H1 (cell line): ENCODE results near the gene CHCHD3. TPM values are rescaled to one million over a fixed set of nuclear protein-coding genes. Genes with fewer than 3 reads are reported as not detected.

Experiments used
- CTCF ChIA-PET: fragments of 300-600 bp; sonication (Branson Sonifier 250); formaldehyde crosslinking; loops from one replicate; lab custom pipeline; 2021; ENCODE audit not compliant: partially characterized antibody; lab: Charles Lee
- POLR2A ChIA-PET: fragments of 300-600 bp; sonication (Branson Sonifier 250); formaldehyde crosslinking; loops from one replicate; lab custom pipeline; 2021; ENCODE audit warnings: inconsistent platforms; ENCODE audit not compliant: partially characterized antibody; lab: Charles Lee
- DNase-seq, 2 experiments: peaks; one replicate each; pipeline versions ENCODE4 v3.0.0 to v3.0.0-alpha.2; 2010 to 2022; ENCODE audit warnings: low spot score in 2 of 2, low read depth in 1 of 2, mixed read lengths in 1 of 2
- FAIRE-seq: peaks from 2 replicates; lab custom pipeline; 2011; peaks lifted over from hg19 to GRCh38; lab: Jason Lieb, UNC
- H2AFZ ChIP-seq: 2 replicates; pipeline ENCODE4 v1.8.1; 2012; ENCODE audit warnings: low read length, inconsistent platforms
- H2AK5ac ChIP-seq: 2 replicates; pipeline ENCODE4 v1.6.1; 2013; ENCODE audit warnings: low read depth, low read length
- H2BK120ac ChIP-seq: replicated peaks from 2 replicates; pipeline ENCODE3; 2013; ENCODE audit warnings: low read depth, low read length, inconsistent platforms
- H2BK12ac ChIP-seq: 2 replicates; pipeline ENCODE4 v1.6.1; 2013; ENCODE audit warnings: low read depth, low read length
- H2BK15ac ChIP-seq: 2 replicates; pipeline ENCODE4 v1.6.1; 2013; ENCODE audit warnings: low read length
- H2BK20ac ChIP-seq: 2 replicates; pipeline ENCODE4 v1.6.1; 2013; ENCODE audit warnings: low read length
- H2BK5ac ChIP-seq: 2 replicates; pipeline ENCODE4 v1.6.1; 2013; ENCODE audit warnings: low read depth, low read length
- H3K14ac ChIP-seq: 2 replicates; pipeline ENCODE4 v1.6.1; 2013; ENCODE audit warnings: inconsistent platforms; ENCODE audit not compliant: insufficient read length
- H3K18ac ChIP-seq: 2 replicates; pipeline ENCODE4 v1.6.1; 2013; ENCODE audit warnings: low read length; ENCODE audit errors: extremely low read depth
- H3K23ac ChIP-seq: 2 replicates; pipeline ENCODE4 v1.6.1; 2013; ENCODE audit warnings: inconsistent platforms; ENCODE audit not compliant: insufficient read length
- H3K23me2 ChIP-seq: 2 replicates; pipeline ENCODE4 v1.6.1; 2013; ENCODE audit warnings: low read depth, low read length
- H3K27ac ChIP-seq: 2 replicates; pipeline ENCODE4 v1.6.1; 2011; ENCODE audit warnings: low read depth, low read length, inconsistent platforms
- H3K27me3 ChIP-seq, 4 experiments: replicated peaks in 1 of 4; 1 replicate in 1 of 4; 2 replicates in 3 of 4; pipeline versions ENCODE4 v1.6.1 to v1.8.1; 2011 to 2013; ENCODE audit warnings: low read length in 3 of 4, mild to moderate bottlenecking in 3 of 4, inconsistent platforms in 2 of 4, mixed read lengths in 2 of 4, moderate library complexity in 1 of 4; ENCODE audit not compliant: control insufficient read depth in 3 of 4, insufficient read depth in 3 of 4; ENCODE audit errors: extremely low read depth in 1 of 4
- H3K36me3 ChIP-seq, 4 experiments: 2 replicates each; pipeline versions ENCODE4 v1.6.1 to v1.8.1; 2011 to 2013; ENCODE audit warnings: mild to moderate bottlenecking in 4 of 4, low read length in 3 of 4, moderate library complexity in 2 of 4, control low read depth in 1 of 4, inconsistent platforms in 1 of 4; ENCODE audit not compliant: insufficient read depth in 4 of 4, control insufficient read depth in 2 of 4
- H3K4ac ChIP-seq: replicated peaks from 2 replicates; pipeline ENCODE3; 2013; ENCODE audit warnings: low read length, low read depth, mixed read lengths, inconsistent platforms; ENCODE audit not compliant: insufficient read length
- H3K4me1 ChIP-seq, 4 experiments: replicated peaks in 1 of 4; 1 replicate in 1 of 4; 2 replicates in 3 of 4; pipeline versions ENCODE4 v1.6.1 to v1.8.1; 2011 to 2013; ENCODE audit warnings: low read length in 3 of 4, inconsistent platforms in 2 of 4, mixed read lengths in 1 of 4; ENCODE audit not compliant: insufficient read depth in 4 of 4, control insufficient read depth in 3 of 4
- H3K4me2 ChIP-seq, 2 experiments: 2 replicates each; pipeline versions ENCODE4 v1.6.1 to v1.8.1; 2011 to 2013; ENCODE audit warnings: low read depth in 2 of 2, low read length in 2 of 2, control low read depth in 1 of 2, inconsistent platforms in 1 of 2, mild to moderate bottlenecking in 1 of 2; ENCODE audit not compliant: insufficient read depth in 1 of 2
- H3K4me3 ChIP-seq, 4 experiments: fragments of 200-600, 300-600 bp in 1 of 4; sonication (generic), shearing (Covaris generic), sonication (Bioruptor Twin) in 1 of 4; 2 replicates each; pipeline versions ENCODE4 v1.5.1 to v1.8.1; 2011 to 2016; ENCODE audit warnings: low read length in 4 of 4, low read depth in 3 of 4, control low read depth in 2 of 4, inconsistent platforms in 2 of 4, mild to moderate bottlenecking in 2 of 4, mixed read lengths in 1 of 4, moderate library complexity in 1 of 4; ENCODE audit not compliant: insufficient read depth in 2 of 4; ENCODE audit errors: extremely low read depth in 1 of 4
- H3K56ac ChIP-seq: replicated peaks from 2 replicates; pipeline ENCODE3; 2013; ENCODE audit warnings: low read depth, mild to moderate bottlenecking, mixed read lengths, low read length, inconsistent platforms; ENCODE audit not compliant: insufficient read length
- H3K79me1 ChIP-seq: 2 replicates; pipeline ENCODE4 v1.6.1; 2013; ENCODE audit warnings: low read depth, low read length, control low read depth
- H3K79me2 ChIP-seq, 2 experiments: 2 replicates each; pipeline versions ENCODE4 v1.6.1 to v1.8.1; 2012 to 2013; ENCODE audit warnings: low read length in 2 of 2, mild to moderate bottlenecking in 2 of 2, inconsistent platforms in 1 of 2; ENCODE audit not compliant: insufficient read depth in 2 of 2, control insufficient read depth in 1 of 2
- H3K9ac ChIP-seq, 4 experiments: replicated peaks in 1 of 4; 1 replicate in 1 of 4; 2 replicates in 3 of 4; pipeline versions ENCODE4 v1.6.1 to v1.8.1; 2011 to 2013; ENCODE audit warnings: low read depth in 3 of 4, low read length in 3 of 4, control low read depth in 2 of 4, mild to moderate bottlenecking in 2 of 4, moderate library complexity in 2 of 4, inconsistent platforms in 1 of 4; ENCODE audit errors: extremely low read depth in 1 of 4
- H3K9me3 ChIP-seq, 2 experiments: 2 replicates each; pipeline versions ENCODE4 v1.6.1 to v1.8.1; 2012 to 2013; ENCODE audit warnings: mild to moderate bottlenecking in 2 of 2, moderate library complexity in 2 of 2, control low read depth in 1 of 2, inconsistent platforms in 1 of 2, low read depth in 1 of 2, low read length in 1 of 2, mixed read lengths in 1 of 2; ENCODE audit not compliant: insufficient read depth in 2 of 2
- H4K20me1 ChIP-seq, 2 experiments: replicated peaks in 1 of 2; 2 replicates each; pipeline versions ENCODE3 to v1.8.1; 2011 to 2013; ENCODE audit warnings: inconsistent platforms in 2 of 2, low read length in 2 of 2, mild to moderate bottlenecking in 1 of 2; ENCODE audit not compliant: insufficient read depth in 2 of 2, control insufficient read depth in 1 of 2
- H4K5ac ChIP-seq: 2 replicates; pipeline ENCODE4 v1.6.1; 2013; ENCODE audit warnings: low read length, low read depth, mixed read lengths, inconsistent platforms; ENCODE audit not compliant: insufficient read length
- H4K8ac ChIP-seq: 2 replicates; pipeline ENCODE4 v1.8.0; 2013; ENCODE audit warnings: mild to moderate bottlenecking, moderate library complexity, low read length, inconsistent platforms; ENCODE audit not compliant: insufficient read depth; ENCODE audit errors: extremely low read depth
- H4K91ac ChIP-seq: replicated peaks from 2 replicates; pipeline ENCODE3; 2013; ENCODE audit warnings: low read length, mixed read lengths, inconsistent platforms; ENCODE audit not compliant: insufficient read length
- CTBP2 ChIP-seq: IDR thresholded peaks from 2 replicates; pipeline ENCODE4 v1.7.0; 2011; ENCODE audit warnings: borderline replicate concordance, mild to moderate bottlenecking, moderate library complexity, mixed read lengths, low read length; ENCODE audit not compliant: insufficient read depth, insufficient read length
- GABPA ChIP-seq: IDR thresholded peaks from 2 replicates; pipeline ENCODE4 v1.6.1; 2011; ENCODE audit warnings: mild to moderate bottlenecking, low read length, moderate library complexity, borderline replicate concordance; ENCODE audit not compliant: insufficient read depth
- KDM1A ChIP-seq: fragments of 200-600, 300-600 bp; sonication (generic); IDR thresholded peaks from 2 replicates; pipeline ENCODE4 v1.7.1; 2016; ENCODE audit warnings: mild to moderate bottlenecking, low read length, borderline replicate concordance
- PHF8 ChIP-seq: fragments of 200-600 bp; sonication (generic); conservative IDR thresholded peaks from 2 replicates; pipeline ENCODE4 v1.7.1; 2012; ENCODE audit warnings: low read depth, mild to moderate bottlenecking, inconsistent platforms, low read length, moderate library complexity
- POLR2A ChIP-seq, 2 experiments: IDR thresholded peaks; 1 replicate in 1 of 2; 2 replicates in 1 of 2; pipeline ENCODE4 v1.6.1; 2011; ENCODE audit warnings: low read depth in 2 of 2, low read length in 2 of 2, mild to moderate bottlenecking in 2 of 2; ENCODE audit errors: control extremely low read depth in 1 of 2
- POU5F1 ChIP-seq: IDR thresholded peaks from 2 replicates; pipeline ENCODE4 v1.6.1; 2011; ENCODE audit warnings: low read depth, mild to moderate bottlenecking, low read length, moderate library complexity
- RAD21 ChIP-seq, 2 experiments: IDR thresholded peaks in 1 of 2; conservative IDR thresholded peaks in 1 of 2; 2 replicates each; pipeline ENCODE4 v1.6.1; 2011; ENCODE audit warnings: low read depth in 2 of 2, low read length in 2 of 2, improper control_type of control experiment in 1 of 2, inconsistent platforms in 1 of 2, mild to moderate bottlenecking in 1 of 2, moderate library complexity in 1 of 2
- RXRA ChIP-seq: IDR thresholded peaks from 2 replicates; pipeline ENCODE4 v1.6.1; 2011; ENCODE audit warnings: low read depth, mild to moderate bottlenecking, low read length, moderate library complexity; ENCODE audit not compliant: insufficient read depth
- SIRT6 ChIP-seq: IDR thresholded peaks from one replicate; pipeline ENCODE4 v1.7.1; 2012; ENCODE audit warnings: low read length, inconsistent platforms
- TAF1 ChIP-seq: IDR thresholded peaks from 2 replicates; pipeline ENCODE4 v1.6.1; 2011; ENCODE audit warnings: mild to moderate bottlenecking, low read depth, low read length
- ZNF274 ChIP-seq: IDR thresholded peaks from 2 replicates; pipeline ENCODE4 v1.7.0; 2012; ENCODE audit warnings: low read length, borderline replicate concordance; ENCODE audit errors: extremely low read depth
- WGBS, 2 experiments: shearing (Covaris generic) in 1 of 2; methylation state at CpG; one replicate each; pipeline versions ENCODE4 v1.1.6 to v1.1.7; 2013 to 2015; ENCODE audit warnings: low lambda C conversion rate in 2 of 2, mixed read lengths in 2 of 2, inconsistent platforms in 1 of 2, low coverage in 1 of 2, missing lambda C conversion rate in 1 of 2; ENCODE audit not compliant: insufficient replicate concordance in 2 of 2, insufficient coverage in 1 of 2, insufficient read length in 1 of 2; ENCODE audit errors: extremely low coverage in 1 of 2, missing lambda C conversion rate in 1 of 2; 5-methylcytosine and 5-hydroxymethylcytosine counted together
- polyA plus RNA-seq, 7 experiments: library from polyadenylated mRNA; depleted of rRNA in 3 of 7; stranded (reverse) in 5 of 7; unstranded in 2 of 7; fragments of >200 nt in 5 of 7; fragments of 200-250 nt in 2 of 7; gene quantifications; 1 replicate in 5 of 7; 2 replicates in 1 of 7; 4 replicates in 1 of 7; pipeline versions ENCODE4 v1.2.1 to v1.2.3, GENCODE V29; 2011 to 2013; ENCODE audit warnings: missing spikeins in 2 of 7, mixed read lengths in 2 of 7
- total RNA-seq: library from RNA; stranded (reverse); fragmentation: NEBNext Ultra II Directional; extraction: Animal tissue kit (Norgen Biotek cat#: 25700); gene quantifications from 2 replicates; pipeline ENCODE4 v1.2.1, GENCODE V29; 2021
- TF ChIP-seq, protein P1 (sequence below), 3 experiments: IDR thresholded peaks; 1 replicate in 2 of 3; 2 replicates in 1 of 3; pipeline versions ENCODE4 v1.5.1 to v1.6.1; 2011; ENCODE audit warnings: low read length in 3 of 3, mild to moderate bottlenecking in 3 of 3, inconsistent platforms in 2 of 3, low read depth in 1 of 3, moderate library complexity in 1 of 3; ENCODE audit not compliant: insufficient read depth in 1 of 3; ENCODE audit errors: control extremely low read depth in 1 of 3

CHCHD3 gene
- total and polyA plus RNA-seq, 2 of the 8 experiments (the other 6 are each of a cell fraction or from before 2014, with no cell fraction given) = 42.9 to 137 TPM

DNA sequence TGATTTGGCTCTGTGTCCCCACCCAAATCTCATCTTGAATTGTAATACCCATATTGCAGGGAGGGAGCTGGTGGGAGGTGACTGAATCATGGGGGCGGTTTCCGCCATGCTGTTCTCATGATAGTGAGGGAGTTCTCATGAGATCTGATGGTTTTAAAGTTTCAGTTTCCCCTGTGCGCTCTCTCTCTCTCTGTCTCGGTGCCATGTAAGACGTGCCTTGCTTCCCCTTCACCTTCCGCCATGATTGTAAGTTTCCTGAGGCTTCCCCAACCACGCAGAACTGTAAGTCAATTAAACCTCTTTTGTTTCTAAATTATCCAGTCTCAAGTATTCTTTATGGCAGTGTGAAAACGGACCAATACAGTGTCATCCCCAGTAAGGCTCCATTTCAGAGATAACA, 48.3 kb upstream of the CHCHD3 start:
- no peak for DNase-seq
- no peak overlapping the region for H3K18ac ChIP-seq
- H2BK15ac ChIP-seq = no peak overlapping the region
- H3K4ac ChIP-seq = no peak overlapping the region
- H4K20me1 ChIP-seq = no peaks in the 10 kb centered on the region
- H3K27ac ChIP-seq = no peak overlapping the region
- H3K23ac ChIP-seq = no peak overlapping the region
- H3K4me3 ChIP-seq = no peak overlapping the region
- no peak overlapping the region for H2AK5ac ChIP-seq
- H3K9ac ChIP-seq = no peak overlapping the region
- no peaks in the 10 kb centered on the region for H3K79me2 ChIP-seq
- CTCF ChIA-PET = interaction anchor here (0.8 to 1.1 kb wide), 2 partner anchors 9 to 199 kb away, joined by 4 to 5 read pairs; no protein-coding TSS in a partner anchor
- H3K27me3 ChIP-seq = no peaks in the 10 kb centered on the region
- no peak overlapping the region for H3K14ac ChIP-seq
- H3K4me2 ChIP-seq = no peak overlapping the region
- H3K4me1 ChIP-seq = no peaks in the 10 kb centered on the region
- H2BK5ac ChIP-seq = no peak overlapping the region
- no peak overlapping the region for H4K5ac ChIP-seq
- FAIRE-seq = no peak
- H3K9me3 ChIP-seq = no peaks in the 10 kb centered on the region
- H3K23me2 ChIP-seq = no peaks in the 10 kb centered on the region
- POLR2A ChIA-PET = no interaction called here
- H2BK20ac ChIP-seq = no peak overlapping the region
- H2BK12ac ChIP-seq = no peak overlapping the region
- H4K8ac ChIP-seq = no peak overlapping the region
- H3K56ac ChIP-seq = no peak overlapping the region
- H2BK120ac ChIP-seq = no peak overlapping the region
- H4K91ac ChIP-seq = no peak overlapping the region
- no peaks in the 10 kb centered on the region for H3K36me3 ChIP-seq
- WGBS, 2 experiments = 93% methylated on average over 8 of the region's 8 CpGs; no CpG with 5 or more reads in 1 of the 2 experiments
- no peaks in the 10 kb centered on the region for H3K79me1 ChIP-seq
- no peak overlapping the region for H2AFZ ChIP-seq
- no peak for TF ChIP-seq RXRA
- TF ChIP-seq POU5F1 = no peak
- TF ChIP-seq PHF8 = no peak
- no peak for TF ChIP-seq ZNF274
- no peak for TF ChIP-seq KDM1A
- no peak for TF ChIP-seq CTBP2
- no peak for TF ChIP-seq GABPA
- TF ChIP-seq, protein P1, sequence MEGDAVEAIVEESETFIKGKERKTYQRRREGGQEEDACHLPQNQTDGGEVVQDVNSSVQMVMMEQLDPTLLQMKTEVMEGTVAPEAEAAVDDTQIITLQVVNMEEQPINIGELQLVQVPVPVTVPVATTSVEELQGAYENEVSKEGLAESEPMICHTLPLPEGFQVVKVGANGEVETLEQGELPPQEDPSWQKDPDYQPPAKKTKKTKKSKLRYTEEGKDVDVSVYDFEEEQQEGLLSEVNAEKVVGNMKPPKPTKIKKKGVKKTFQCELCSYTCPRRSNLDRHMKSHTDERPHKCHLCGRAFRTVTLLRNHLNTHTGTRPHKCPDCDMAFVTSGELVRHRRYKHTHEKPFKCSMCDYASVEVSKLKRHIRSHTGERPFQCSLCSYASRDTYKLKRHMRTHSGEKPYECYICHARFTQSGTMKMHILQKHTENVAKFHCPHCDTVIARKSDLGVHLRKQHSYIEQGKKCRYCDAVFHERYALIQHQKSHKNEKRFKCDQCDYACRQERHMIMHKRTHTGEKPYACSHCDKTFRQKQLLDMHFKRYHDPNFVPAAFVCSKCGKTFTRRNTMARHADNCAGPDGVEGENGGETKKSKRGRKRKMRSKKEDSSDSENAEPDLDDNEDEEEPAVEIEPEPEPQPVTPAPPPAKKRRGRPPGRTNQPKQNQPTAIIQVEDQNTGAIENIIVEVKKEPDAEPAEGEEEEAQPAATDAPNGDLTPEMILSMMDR (IDR thresholded peaks at IDR 0.05; ENCODE audit: control extremely low read depth in 1 of 3, insufficient read depth in 1 of 3, low read depth in 1 of 3, low read length in 3 of 3) = no peak
- no peak for TF ChIP-seq POLR2A (IDR thresholded peaks at IDR 0.05; ENCODE audit: control extremely low read depth in 1 of 2, low read depth in 2 of 2, low read length in 2 of 2)
- no peak for TF ChIP-seq TAF1
- no peak for TF ChIP-seq SIRT6
- no peak for TF ChIP-seq RAD21 (IDR thresholded peaks at IDR 0.05 in 1 of 2, conservative IDR thresholded peaks at IDR 0.05 in 1 of 2; ENCODE audit: low read depth in 2 of 2, low read length in 2 of 2)
